Measurements from ENCODE around the gene GLYR1.
"Not testable (repeated sequence)": the region's sequence is repeated elsewhere in the genome, so short reads cannot be mapped to it uniquely, and the experiment has no call there.

Gene GLYR1

GRCh38 chr16:4787627-4788482 is 59.2 kb downstream of the GLYR1 start, which contains the start of gene SEPTIN12:
Gene SEPTIN12, minus strand, starts transcription at chr16:4788345. Its CDS starts 700 bp downstream, at chr16:4787645.
- no peak for DNase-seq (ENCODE audit: low spot score)

GRCh38 chr16:4787068-4787467 is 60.0 kb downstream of the GLYR1 start:
- no peak for DNase-seq (ENCODE audit: low spot score)

DNA sequence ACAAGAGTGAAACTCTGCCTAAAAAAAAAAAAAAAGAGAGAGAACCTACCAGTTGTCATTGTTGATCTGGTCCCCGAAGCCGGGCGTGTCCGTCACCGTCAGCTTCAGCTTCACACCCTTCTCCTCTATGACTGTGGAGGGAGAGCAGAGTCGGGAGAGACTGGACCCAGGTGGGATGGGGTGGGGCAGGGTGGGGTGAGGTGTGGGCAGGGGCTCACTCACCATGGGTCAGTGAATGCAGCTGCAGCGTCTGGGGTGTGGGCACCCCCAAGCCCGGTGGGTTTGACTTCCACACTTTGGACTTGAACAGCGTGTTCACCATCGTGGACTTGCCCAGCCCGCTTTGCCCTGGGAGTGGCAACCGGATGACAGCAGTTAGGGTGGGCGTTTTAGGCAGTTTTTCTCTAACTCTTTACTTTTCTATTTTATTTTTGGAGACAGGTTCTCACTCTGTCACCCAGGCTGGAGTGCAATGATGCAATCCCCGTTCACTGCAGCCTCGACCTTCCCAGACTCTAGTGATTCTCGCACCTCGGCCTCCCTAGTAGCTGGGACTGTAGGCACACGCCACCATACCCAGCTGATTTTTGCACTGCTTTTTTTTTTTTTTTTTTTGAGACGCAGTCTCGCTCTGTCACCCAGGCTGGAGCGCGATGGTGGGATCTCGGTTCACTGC is 61.2 kb downstream of the GLYR1 start:
- no peak for DNase-seq (ENCODE audit: low spot score)

- DNase-seq (ENCODE audit: low spot score): not testable (repeated sequence)
These were observed 62.6 kb downstream of the GLYR1 start for GRCh38 chr16:4784444-4784987.

GRCh38 chr16:4783951-4784336 is 63.1 kb downstream of the GLYR1 start:
- DNase-seq (ENCODE audit: low spot score): no peak

GRCh38 chr16:4783251-4783950 is 63.7 kb downstream of the GLYR1 start:
- DNase-seq (ENCODE audit: low spot score): no peak

DNA sequence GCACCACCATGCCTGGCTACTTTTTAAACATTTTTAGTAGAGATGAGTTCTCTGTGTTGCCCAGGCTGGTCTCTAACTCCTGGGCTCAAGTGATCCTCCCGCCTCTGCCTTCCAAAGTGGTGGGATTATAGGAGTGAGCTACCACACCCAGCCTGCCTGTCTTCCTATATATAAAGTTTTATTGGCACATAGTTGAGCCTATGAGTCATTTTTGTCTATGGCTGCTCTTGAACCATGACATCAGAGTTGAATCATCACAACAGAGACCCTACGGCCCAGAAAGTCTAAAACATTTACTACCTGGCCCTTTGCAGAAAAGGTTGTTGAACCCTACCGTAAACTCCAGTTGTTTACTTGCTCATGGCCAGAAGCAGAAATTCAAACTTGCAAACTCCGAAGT is 66.9 kb downstream of the GLYR1 start:
- no peak for DNase-seq (ENCODE audit: low spot score)

DNA sequence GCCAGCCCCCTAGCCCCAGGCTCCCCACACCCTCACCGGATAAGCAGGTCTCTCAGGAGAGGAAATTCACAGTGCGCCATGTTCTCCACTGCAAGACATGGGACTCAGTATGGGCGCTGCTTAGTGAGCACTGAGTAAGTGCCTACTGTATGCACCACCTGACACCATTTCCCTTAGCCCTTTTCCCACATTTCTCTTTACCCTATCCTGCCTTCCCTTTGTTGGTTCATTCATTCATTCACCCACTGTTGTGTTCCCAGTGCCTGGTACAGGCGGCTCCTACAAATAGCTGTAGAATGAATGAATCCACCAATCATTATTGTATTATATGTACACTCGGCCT is 69.1 kb downstream of the GLYR1 start:
- no peak for DNase-seq (ENCODE audit: low spot score)

DNA sequence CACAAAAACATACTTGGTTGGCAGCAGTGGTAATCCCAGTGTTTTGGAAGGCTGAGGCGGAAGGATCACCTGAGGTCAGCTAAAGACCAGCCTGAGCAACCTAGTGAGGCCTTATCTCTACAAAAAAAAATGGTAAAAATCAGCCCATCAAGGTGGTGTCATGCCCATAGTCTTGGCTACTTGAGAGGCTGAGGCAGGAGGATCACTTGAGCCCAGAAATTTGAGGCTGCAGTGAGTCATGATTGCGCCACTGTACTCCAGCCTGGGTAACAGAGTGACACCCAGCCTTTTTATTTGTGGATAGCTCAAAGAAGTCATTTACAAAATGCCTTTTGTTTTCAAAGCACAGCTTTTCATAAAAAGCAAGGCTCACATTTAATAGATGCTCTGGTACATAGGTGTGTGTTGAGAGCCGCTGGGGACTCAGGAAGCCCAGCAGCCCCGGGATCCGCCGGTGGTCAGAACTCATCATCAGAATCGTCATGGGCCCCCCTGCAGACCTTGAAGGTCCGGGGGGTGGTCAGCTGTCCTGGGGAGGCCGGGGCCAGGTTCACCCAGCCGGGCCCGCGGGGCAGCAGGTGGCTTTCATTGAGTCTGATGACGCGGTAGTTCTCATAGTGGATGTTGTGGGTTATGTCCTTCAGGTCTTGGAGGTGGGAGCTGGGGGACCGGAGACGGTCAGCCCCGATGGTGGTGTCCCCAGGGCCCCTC is 69.6 kb downstream of the GLYR1 start:
- no peak for DNase-seq (ENCODE audit: low spot score)

GRCh38 chr16:4776141-4776705 is 70.9 kb downstream of the GLYR1 start:
- no peak for DNase-seq (ENCODE audit: low spot score)

DNA sequence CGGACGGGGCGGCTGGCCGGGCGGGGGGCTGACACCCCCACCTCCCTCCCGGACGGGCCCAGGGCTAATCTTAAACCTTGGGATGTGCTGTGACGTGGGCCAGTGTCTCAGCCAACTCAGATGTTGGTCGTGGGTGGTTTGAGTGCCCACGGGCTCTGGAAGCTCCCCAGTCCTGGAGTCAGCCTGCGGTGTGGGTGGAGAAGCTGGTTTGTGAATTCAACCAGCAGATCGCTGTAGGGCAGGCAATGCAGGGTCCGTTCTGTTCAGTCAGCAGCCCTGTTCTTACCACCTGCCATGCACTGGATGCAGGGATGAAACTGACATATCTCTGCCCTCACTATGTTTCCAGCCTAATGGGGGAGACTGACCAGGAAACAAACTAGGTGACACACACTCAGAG is 72.1 kb downstream of the GLYR1 start:
- no peak for DNase-seq (ENCODE audit: low spot score)

GRCh38 chr16:4772351-4772750 is 74.7 kb downstream of the GLYR1 start:
- no peak for DNase-seq (ENCODE audit: low spot score)

- no peak for DNase-seq (ENCODE audit: low spot score)
These were observed 75.4 kb downstream of the GLYR1 start for GRCh38 chr16:4771646-4772045.

DNA sequence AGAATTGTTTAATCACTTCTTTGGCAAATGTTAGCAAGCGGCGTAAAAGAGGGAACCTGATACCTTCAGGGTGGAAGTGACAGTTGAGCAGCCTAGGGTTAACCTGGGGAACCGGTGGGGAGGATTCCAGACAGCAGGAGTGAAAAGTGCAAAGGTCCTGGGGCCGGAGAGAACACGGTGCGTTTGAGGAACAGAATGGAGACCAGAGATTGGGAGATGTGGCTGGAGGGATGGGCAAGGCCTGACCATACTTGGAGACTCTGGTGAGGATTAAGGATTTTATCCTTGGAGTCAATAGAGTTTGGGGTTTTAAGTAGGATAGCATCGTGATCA is 77.8 kb downstream of the GLYR1 start:
- no peak for DNase-seq (ENCODE audit: low spot score)

- DNase-seq (ENCODE audit: low spot score): peak; percentile 99
These were observed 78.4 kb downstream of the GLYR1 start for GRCh38 chr16:4768549-4769305.

DNA sequence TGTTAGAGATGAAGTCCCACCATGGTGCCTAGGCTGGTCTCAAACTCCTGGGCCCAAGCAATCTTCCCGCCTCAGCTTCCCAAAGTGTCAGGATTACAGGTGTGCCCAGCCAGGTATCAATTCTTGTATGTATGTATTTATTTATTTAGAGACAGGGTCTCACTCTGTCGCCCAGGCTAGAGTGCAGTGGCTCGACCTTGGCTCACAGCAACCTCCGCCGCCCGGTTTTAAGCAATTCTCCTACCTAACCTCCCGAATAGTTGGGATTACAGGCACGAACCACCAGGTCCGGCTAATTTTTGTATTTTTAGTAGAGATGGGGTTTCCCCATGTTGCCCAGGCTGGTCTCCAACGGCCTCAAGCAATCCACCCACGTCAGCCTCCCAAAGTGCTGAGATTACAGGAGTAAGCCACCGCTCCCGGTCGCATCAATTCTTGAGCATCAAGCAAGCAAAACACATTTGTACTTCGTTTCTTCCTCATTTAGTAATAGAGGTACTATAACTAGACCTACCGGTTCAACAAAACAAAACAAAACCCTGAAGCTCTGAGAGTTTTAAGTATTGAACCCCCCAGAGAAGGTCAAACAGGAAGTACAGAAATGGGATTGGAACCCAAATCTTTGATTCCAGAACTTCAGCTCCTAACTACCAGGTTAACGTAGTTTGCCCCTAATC is 79.1 kb downstream of the GLYR1 start:
- DNase-seq (ENCODE audit: low spot score): no peak

DNA sequence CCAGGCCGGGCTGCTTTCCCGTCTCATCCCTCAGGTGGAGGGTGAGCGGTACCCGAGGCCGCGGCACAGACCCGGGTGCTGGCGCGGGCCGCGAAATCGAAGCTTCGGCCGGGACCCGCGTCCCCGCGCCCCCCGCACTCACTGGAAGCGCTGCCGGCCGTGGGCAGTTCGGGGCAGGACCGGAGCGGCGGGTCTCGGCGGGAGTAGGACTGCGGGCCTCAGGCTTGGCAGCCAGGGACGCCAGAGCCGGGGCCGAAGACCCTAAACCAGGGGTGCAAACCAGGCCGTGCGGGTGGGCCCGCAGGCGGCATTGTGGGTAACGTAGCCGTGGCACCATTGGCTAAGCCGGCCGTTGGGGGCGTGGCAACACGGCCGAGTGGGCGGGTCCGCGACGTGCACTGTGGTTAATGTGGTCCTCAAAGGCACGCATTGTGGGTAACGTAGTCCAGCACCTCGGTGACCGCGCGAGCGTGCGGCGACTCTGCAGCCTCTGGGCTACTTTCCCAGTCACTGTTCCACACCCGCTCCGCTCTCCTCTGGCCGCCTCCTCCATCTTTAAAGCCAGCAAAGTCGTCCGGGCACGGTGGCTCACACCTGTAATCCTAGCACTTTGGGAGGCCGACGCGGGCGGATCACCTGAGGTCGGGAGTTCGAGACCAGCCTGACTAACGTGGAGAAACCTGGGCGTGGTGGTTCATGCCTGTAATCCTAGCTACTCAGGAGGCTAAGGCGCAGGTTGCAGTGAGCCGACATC is 80.0 kb downstream of the GLYR1 start, which contains the start of gene ZNF500:
TSS of gene ZNF500 (minus strand) at position 288 of the 754 bp plus-strand sequence. CDS start 1,184 bp downstream, outside the sequence.
- DNase-seq (ENCODE audit: low spot score): peak; percentile 98

DNA sequence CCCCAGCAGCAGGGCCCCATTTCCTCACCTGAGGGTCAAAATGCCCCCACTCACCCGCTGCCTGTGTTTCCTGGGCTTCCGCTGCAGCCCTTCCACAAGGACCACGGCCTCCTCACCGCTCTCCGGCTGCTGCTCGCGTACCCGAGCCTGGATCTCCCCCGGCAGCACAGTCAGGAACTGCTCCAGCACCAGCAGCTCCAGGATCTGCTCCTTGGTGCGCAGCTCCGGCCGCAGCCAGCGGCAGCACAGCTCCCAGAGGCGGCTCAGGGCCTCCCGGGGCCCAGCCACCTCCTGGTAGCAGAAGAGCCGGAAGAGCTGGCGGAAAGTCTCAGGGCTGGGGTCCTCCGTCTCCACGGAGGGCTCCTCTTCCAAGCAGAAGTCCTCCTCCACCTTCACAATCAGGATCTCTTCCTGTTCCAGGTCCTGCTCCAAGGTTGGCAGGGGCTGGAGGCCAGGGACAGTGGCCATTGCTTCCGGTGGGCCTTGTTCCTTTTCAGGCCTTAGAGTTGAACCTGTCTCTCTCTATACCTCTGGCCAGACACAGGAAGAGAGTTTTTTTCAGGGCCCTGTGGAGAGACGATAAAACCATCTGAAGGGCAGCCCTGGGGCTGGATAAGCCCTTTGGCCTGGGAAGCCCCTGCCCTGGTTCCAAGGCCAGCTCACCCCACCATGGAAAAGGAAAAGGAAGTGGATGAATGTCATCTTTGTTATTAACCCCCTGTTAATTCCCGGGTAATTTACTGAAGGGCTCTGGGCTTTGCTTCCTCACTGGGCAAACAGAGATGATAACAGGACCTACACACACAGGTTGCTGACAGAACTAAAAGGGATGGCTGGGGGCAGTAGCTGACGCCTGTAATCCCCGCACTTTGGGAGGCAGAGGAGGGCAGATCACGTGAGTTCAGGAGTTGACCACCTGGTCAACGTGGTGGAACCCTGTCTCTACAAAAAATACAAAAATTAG is 81.3 kb downstream of the GLYR1 start:
- no peak for DNase-seq (ENCODE audit: low spot score)

Measured in AG08395 (cell line).